Measurements from ENCODE around the gene HPX. TPM values are rescaled to one million over a fixed set of nuclear protein-coding genes. Genes with fewer than 3 reads are reported as not detected.

Gene HPX
- total and polyA plus RNA-seq, 2 of the 4 experiments (the other 2 are of a cell fraction), result 0.36 to 1.4 TPM

DNA sequence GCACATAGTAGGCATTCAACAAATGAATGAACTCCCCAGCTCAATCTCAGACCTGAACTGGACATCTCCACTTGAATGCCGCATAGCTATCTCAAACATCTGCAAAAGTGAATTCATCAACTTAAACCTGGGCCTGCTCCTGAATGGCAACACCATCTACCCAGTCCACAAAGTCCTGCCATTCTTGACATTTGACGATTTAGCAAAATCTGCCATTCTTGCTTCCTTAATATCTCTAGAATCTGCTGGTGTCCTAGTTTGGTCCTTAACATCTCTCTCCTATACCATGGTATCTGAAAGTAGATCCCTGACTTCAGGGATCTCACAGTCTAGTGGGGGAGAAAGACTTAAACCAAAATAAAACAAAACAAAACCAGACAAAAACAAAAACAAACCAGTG lies 12.4 kb upstream of the HPX start:
- Histone ChIP-seq H2BK15ac (ENCODE audit: low read depth, low read length) (no peak overlapping the region), H3K23ac (ENCODE audit: low read depth, low read length) (no peak overlapping the region), H4K5ac (ENCODE audit: low read depth, low read length) (no peak overlapping the region), H4K20me1 (ENCODE audit: insufficient read depth, low read length) (no peaks in the 10 kb centered on the region; the same call in 1 of the 2 replicates), H3K79me1 (ENCODE audit: low read depth in 1 of 2, low read length in 2 of 2) (peaks cover 0 to 4% of the 10 kb centered on the region in 2 experiments; a peak in 2 of 4 replicates), H2BK20ac (ENCODE audit: low read depth, low read length) (no peak overlapping the region), H3K4ac (ENCODE audit: low read depth, low read length) (no peak overlapping the region), H3K9ac (ENCODE audit: low read depth, low read length) (no peak overlapping the region), H3K18ac (ENCODE audit: low read depth, low read length) (no peak overlapping the region), H3K4me2 (ENCODE audit: low read depth, low read length) (no peak overlapping the region), H4K8ac (ENCODE audit: low read depth in 2 of 2, low read length in 2 of 2) (no peak overlapping the region), H3K4me3 (ENCODE audit: insufficient read depth, low read depth, low read length) (no peak overlapping the region), H3K27me3 (ENCODE audit: control insufficient read depth, insufficient read depth, low read length) (no peaks in the 10 kb centered on the region), H3K56ac (ENCODE audit: extremely low read depth, insufficient read depth, low read length) (no peak overlapping the region), H2AFZ (replicated peaks; ENCODE audit: low read length, poor library complexity) (no peak overlapping the region), H3K9me1 (ENCODE audit: insufficient read depth, low read length) (peaks cover 4% of the 10 kb centered on the region; the same call in 1 of the 2 replicates), H3K4me1 (ENCODE audit: control insufficient read depth, insufficient read depth, low read length) (no peaks in the 10 kb centered on the region), H2BK120ac (ENCODE audit: low read depth, low read length) (no peak overlapping the region), H2AK5ac (ENCODE audit: low read depth, low read length) (no peak overlapping the region), H2AK9ac (replicated peaks; ENCODE audit: low read depth, low read length, poor library complexity) (no peak overlapping the region), H3K27ac (ENCODE audit: insufficient read depth, low read length) (no peak overlapping the region), H4K91ac (ENCODE audit: insufficient read depth, low read depth, low read length) (no peak overlapping the region), H2BK5ac (ENCODE audit: low read depth, low read length, poor library complexity, severe bottlenecking) (no peak overlapping the region), H3K36me3 (ENCODE audit: control insufficient read depth, insufficient read depth, low read length) (peaks cover 59% of the 10 kb centered on the region), H3K9me3 (ENCODE audit: control insufficient read depth, insufficient read depth, low read length) (no peaks in the 10 kb centered on the region), H3K14ac (replicated peaks; ENCODE audit: low read depth, low read length) (no peak overlapping the region)
- no TSS peak for BruUV-seq (replicated peaks)
- ChIA-PET CTCF (interaction anchor here (1.4 to 2.6 kb wide), 3 partner anchors 9 to 74 kb away, joined by 3 to 11 read pairs (median 7); no protein-coding TSS in a partner anchor), POLR2A (ENCODE audit: unreplicated experiment) (no interaction called here)
- in situ Hi-C loops (cut with MboI; ENCODE audit: low sequenced_read_pairs), result no loop called here
- 100% methylated on average over 1 of the region's 2 CpGs; no CpG with 5 or more reads in 1 of the 2 experiments for WGBS, 2 experiments (ENCODE audit: extremely low coverage in 2 of 2, insufficient read length in 1 of 2)
- DNase-seq (no peak), ATAC-seq (ENCODE audit: low read depth) (no peak)
- TF ChIP-seq MAFK (IDR thresholded peaks at IDR 0.05; ENCODE audit: low read depth, low read length), result peak; percentile 58
- no peak for TF ChIP-seq SMC3 (IDR thresholded peaks at IDR 0.05; ENCODE audit: low read depth, low read length)
- dilution Hi-C loops (cut with HindIII; ENCODE audit: low sequenced_read_pairs, unreplicated experiment), result no loop called here
- intact Hi-C loops (cut with micrococcal nuclease), result no loop called here
